Activated CD4-positive, alpha-beta memory T cell treated with anti-CD3 and anti-CD28 coated beads for 36 hours (primary cell): ENCODE measurements around the gene CCDC146. TPM values are rescaled to one million over a fixed set of nuclear protein-coding genes. Genes with fewer than 3 reads are reported as not detected.
"Not testable (repeated sequence)": the region's sequence is repeated elsewhere in the genome, so short reads cannot be mapped to it uniquely, and the experiment has no call there.

Experiments
- CTCF ChIA-PET: fragments of 350-600 bp; sonication (Branson Sonifier 250); formaldehyde crosslinking; loops from one replicate; lab custom pipeline; 2021; ENCODE audit warnings: antibody characterized with exemption, inconsistent platforms; lab: Charles Lee
- POLR2A ChIA-PET: fragments of 350-600 bp; sonication (Branson Sonifier 250); formaldehyde crosslinking; loops from one replicate; lab custom pipeline; 2021; ENCODE audit warnings: antibody characterized with exemption; lab: Charles Lee
- DNase-seq: peaks from one replicate; pipeline ENCODE4 v3.0.0-alpha.2; 2020
- H3K27ac Mint-ChIP-seq: one replicate; pipeline ENCODE4 v1.8.0; 2021; ENCODE audit warnings: mixed read lengths
- H3K27me3 Mint-ChIP-seq: one replicate; pipeline ENCODE4 v1.8.0; 2021; ENCODE audit warnings: mixed read lengths
- H3K36me3 Mint-ChIP-seq: one replicate; pipeline ENCODE4 v1.8.0; 2021; ENCODE audit warnings: mixed read lengths
- H3K4me1 Mint-ChIP-seq: one replicate; pipeline ENCODE4 v1.8.0; 2021; ENCODE audit warnings: low read depth, mixed read lengths
- H3K4me3 Mint-ChIP-seq: one replicate; pipeline ENCODE4 v1.8.0; 2021; ENCODE audit warnings: mild to moderate bottlenecking, mixed read lengths
- H3K9me3 Mint-ChIP-seq: one replicate; pipeline ENCODE4 v1.8.0; 2021; ENCODE audit warnings: mixed read lengths
- intact Hi-C: fragments of 100-400 bp; cut with micrococcal nuclease; formaldehyde crosslinking; loops from one replicate; pipeline ENCODE4 v1.15.1; 2023
- total RNA-seq, 2 experiments: library from RNA; stranded (reverse); gene quantifications; one replicate each; pipeline ENCODE4 v1.2.3, GENCODE V29; 2021

Gene CCDC146
- total RNA-seq, 2 experiments from 2014 or later, result 1.0 to 1.8 TPM

DNA sequence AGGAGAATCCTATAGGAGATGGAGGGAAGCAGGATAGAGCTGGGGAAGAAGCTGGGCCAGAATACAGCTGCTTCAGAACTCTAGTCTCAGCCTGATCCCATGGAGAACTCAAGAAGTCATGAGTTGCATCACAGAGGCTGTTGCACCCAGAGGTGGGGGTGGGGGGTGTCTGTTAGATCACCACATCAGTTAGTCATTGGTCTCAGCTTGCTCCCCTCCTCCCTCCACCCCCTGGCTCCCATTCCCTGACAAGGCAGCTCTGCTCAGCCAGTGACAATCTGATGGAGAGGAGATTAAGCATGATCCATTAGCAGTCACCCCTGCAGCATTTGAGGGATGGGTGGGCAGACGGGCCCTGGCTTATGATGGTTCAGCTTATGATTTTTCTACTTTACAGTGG, 135.6 kb downstream of the CCDC146 start:
- ChIA-PET CTCF (interaction anchor here (1.1 to 1.9 kb wide), 2 partner anchors 9 to 11 kb away, joined by 4 to 5 read pairs; no protein-coding TSS in a partner anchor), POLR2A (no interaction called here)
- intact Hi-C loops, result no loop called here
- H3K36me3 Mint-ChIP-seq, result no peaks in the 10 kb centered on the region
- no peaks in the 10 kb centered on the region for H3K27me3 Mint-ChIP-seq
- H3K4me3 Mint-ChIP-seq, result no peak overlapping the region
- no peaks in the 10 kb centered on the region for H3K9me3 Mint-ChIP-seq
- peak; percentile 9 for DNase-seq
- no peak overlapping the region for H3K27ac Mint-ChIP-seq
- H3K4me1 Mint-ChIP-seq, result no peaks in the 10 kb centered on the region

GRCh38 chr7:77258593-77258992, 136.2 kb downstream of the CCDC146 start:
- intact Hi-C loops, result no loop called here
- Mint-ChIP-seq H3K9me3 (no peaks in the 10 kb centered on the region), H3K27ac (no peak overlapping the region), H3K27me3 (no peaks in the 10 kb centered on the region), H3K4me1 (no peaks in the 10 kb centered on the region), H3K4me3 (no peak overlapping the region), H3K36me3 (no peaks in the 10 kb centered on the region)
- ChIA-PET CTCF (interaction anchor here (1.1 to 1.9 kb wide), 2 partner anchors 8 to 12 kb away, joined by 4 to 5 read pairs; no protein-coding TSS in a partner anchor), POLR2A (no interaction called here)
- no peak for DNase-seq

- Mint-ChIP-seq H3K27ac (no peak overlapping the region), H3K4me3 (no peak overlapping the region), H3K27me3 (no peaks in the 10 kb centered on the region), H3K9me3 (no peaks in the 10 kb centered on the region), H3K4me1 (peaks cover 12% of the 10 kb centered on the region), H3K36me3 (no peaks in the 10 kb centered on the region)
- intact Hi-C loops, result no loop called here
- ChIA-PET CTCF (no interaction called here), POLR2A (no interaction called here)
- DNase-seq, result no peak
Observed at GRCh38 chr7:77262316-77262715, 139.9 kb downstream of the CCDC146 start.

- H3K9me3 Mint-ChIP-seq, result no peaks in the 10 kb centered on the region
- ChIA-PET POLR2A (interaction anchor here (0.5 to 1.3 kb wide), 3 partner anchors 63 to 442 kb away, joined by 3 to 4 read pairs (median 3); no protein-coding TSS in a partner anchor), CTCF (interaction anchor here (1.4 to 2.0 kb wide), 2 partner anchors 63 to 66 kb away, joined by 3 to 8 read pairs; no protein-coding TSS in a partner anchor)
- H3K27me3 Mint-ChIP-seq, result peaks cover 4% of the 10 kb centered on the region
- intact Hi-C loops, result loop anchor here (1.0 to 5.0 kb wide), 7 partner anchors 65 to 198 kb away; partner anchors contain the start of gene CCDC146
- H3K36me3 Mint-ChIP-seq, result no peaks in the 10 kb centered on the region
- peaks cover 12% of the 10 kb centered on the region for H3K4me1 Mint-ChIP-seq
- DNase-seq, result peak; percentile 11
- no peak overlapping the region for H3K4me3 Mint-ChIP-seq
- no peak overlapping the region for H3K27ac Mint-ChIP-seq
Observed at GRCh38 chr7:77265666-77266065, 143.3 kb downstream of the CCDC146 start.

DNA sequence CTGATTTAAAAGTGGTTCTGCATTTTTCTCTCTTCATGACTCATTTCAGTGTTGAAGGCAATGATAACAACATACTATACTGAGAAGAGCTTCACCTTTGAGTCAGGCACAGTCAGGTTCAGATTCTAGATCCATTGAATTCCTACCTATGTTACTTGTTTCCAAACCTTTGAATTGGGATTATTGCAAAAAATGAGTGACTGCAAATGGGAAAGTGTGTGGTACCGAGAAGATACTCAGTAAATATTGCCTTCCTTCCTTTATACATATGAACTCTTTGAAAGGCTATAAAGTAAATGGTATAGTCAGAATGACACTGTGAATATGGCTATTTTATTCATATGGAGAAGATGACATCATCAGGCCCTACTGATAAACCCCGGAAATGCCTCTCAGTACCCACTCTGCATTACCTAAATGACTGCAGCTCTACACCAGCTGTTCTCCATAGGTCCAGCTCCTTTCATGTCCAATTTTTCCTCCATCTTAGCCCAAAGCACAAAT, 143.9 kb downstream of the CCDC146 start:
- peak overlapping the region; percentile 38 for H3K27ac Mint-ChIP-seq
- ChIA-PET POLR2A (interaction anchor here (0.9 to 1.3 kb wide), 3 partner anchors 10 to 66 kb away, joined by 3 to 4 read pairs (median 4); no protein-coding TSS in a partner anchor), CTCF (interaction anchor here (0.9 to 2.0 kb wide), 5 partner anchors 9 to 66 kb away, joined by 3 to 8 read pairs (median 3); no protein-coding TSS in a partner anchor)
- intact Hi-C loops, result loop anchor here (1.0 to 5.0 kb wide), 7 partner anchors 64 to 197 kb away; partner anchors contain the start of gene CCDC146
- peak; percentile 39 for DNase-seq
- no peaks in the 10 kb centered on the region for H3K9me3 Mint-ChIP-seq
- no peak overlapping the region for H3K4me3 Mint-ChIP-seq
- peaks cover 12% of the 10 kb centered on the region for H3K4me1 Mint-ChIP-seq
- H3K27me3 Mint-ChIP-seq, result peaks cover 4% of the 10 kb centered on the region
- no peaks in the 10 kb centered on the region for H3K36me3 Mint-ChIP-seq

- peaks cover 4% of the 10 kb centered on the region for H3K27me3 Mint-ChIP-seq
- no peak overlapping the region for H3K27ac Mint-ChIP-seq
- CTCF ChIA-PET, result interaction anchor here (1.7 kb wide), 1 partner anchor 62 kb away, joined by 5 read pairs; no protein-coding TSS in a partner anchor
- H3K9me3 Mint-ChIP-seq, result no peaks in the 10 kb centered on the region
- DNase-seq, result no peak
- intact Hi-C loops, result loop anchor here (5.0 kb wide), 1 partner anchor 112 kb away; no protein-coding TSS in a partner anchor
- H3K4me1 Mint-ChIP-seq, result peaks cover 12% of the 10 kb centered on the region
- H3K36me3 Mint-ChIP-seq, result peaks cover 3% of the 10 kb centered on the region
- POLR2A ChIA-PET, result no interaction called here
- H3K4me3 Mint-ChIP-seq, result no peak overlapping the region
Observed at GRCh38 chr7:77269360-77270093, 147.1 kb downstream of the CCDC146 start.

DNA sequence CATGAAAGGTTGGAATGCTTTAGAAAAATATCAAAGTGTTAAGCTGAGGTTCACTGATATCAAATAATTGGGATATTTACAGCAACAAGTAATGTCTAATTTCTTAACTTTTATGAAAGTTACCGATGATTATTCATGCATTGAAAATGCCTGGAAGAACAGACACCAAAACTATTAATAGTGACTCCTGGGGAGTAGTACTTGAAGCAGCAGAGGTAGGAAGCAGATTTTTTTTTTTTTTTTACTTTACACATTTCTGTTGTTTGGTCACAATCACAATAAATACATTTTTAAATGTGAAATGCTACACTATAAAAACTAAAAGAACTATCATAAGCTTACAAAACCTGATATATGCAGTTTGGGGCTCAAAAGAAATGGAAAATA, 147.7 kb downstream of the CCDC146 start:
- CTCF ChIA-PET, result interaction anchor here (0.6 to 1.7 kb wide), 4 partner anchors 15 to 197 kb away, joined by 3 to 5 read pairs (median 4); no protein-coding TSS in a partner anchor
- H3K9me3 Mint-ChIP-seq, result no peaks in the 10 kb centered on the region
- H3K27me3 Mint-ChIP-seq, result peaks cover 4% of the 10 kb centered on the region
- H3K4me3 Mint-ChIP-seq, result no peak overlapping the region
- DNase-seq, result no peak
- H3K27ac Mint-ChIP-seq, result no peak overlapping the region
- H3K4me1 Mint-ChIP-seq, result peaks cover 12% of the 10 kb centered on the region
- intact Hi-C loops, result no loop called here
- POLR2A ChIA-PET, result no interaction called here
- H3K36me3 Mint-ChIP-seq, result peaks cover 4% of the 10 kb centered on the region

GRCh38 chr7:77271766-77272165, 149.4 kb downstream of the CCDC146 start:
- H3K36me3 Mint-ChIP-seq, result peaks cover 4% of the 10 kb centered on the region
- peaks cover 4% of the 10 kb centered on the region for H3K27me3 Mint-ChIP-seq
- no peak for DNase-seq
- H3K9me3 Mint-ChIP-seq, result no peaks in the 10 kb centered on the region
- no peak overlapping the region for H3K27ac Mint-ChIP-seq
- no peak overlapping the region for H3K4me3 Mint-ChIP-seq
- CTCF ChIA-PET, result interaction anchor here (0.9 kb wide), 1 partner anchor 24 kb away, joined by 4 read pairs; no protein-coding TSS in a partner anchor
- POLR2A ChIA-PET, result no interaction called here
- intact Hi-C loops, result no loop called here
- H3K4me1 Mint-ChIP-seq, result peaks cover 3% of the 10 kb centered on the region

DNA sequence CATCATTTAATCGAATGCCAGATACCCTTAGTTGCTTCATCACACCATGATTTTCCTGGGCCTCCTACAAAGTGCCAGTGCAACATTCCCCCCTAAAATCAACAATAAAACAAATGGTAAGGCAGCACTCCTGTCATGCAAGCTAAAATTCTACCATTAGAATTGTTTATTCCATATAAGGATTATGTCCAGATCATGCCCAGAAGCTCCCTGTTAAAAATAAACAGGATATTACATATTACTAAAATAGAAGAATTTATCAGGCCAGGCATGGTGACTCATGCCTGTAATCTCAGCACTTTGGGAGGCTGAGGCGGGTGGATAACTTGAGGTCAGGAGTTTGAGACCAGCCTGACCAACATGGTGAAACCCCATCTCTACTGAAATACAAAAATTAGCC, 153.2 kb downstream of the CCDC146 start:
- DNase-seq, H3K4me3 Mint-ChIP-seq, CTCF ChIA-PET, intact Hi-C loops, H3K27me3 Mint-ChIP-seq, H3K4me1 Mint-ChIP-seq, H3K27ac Mint-ChIP-seq, H3K36me3 Mint-ChIP-seq, H3K9me3 Mint-ChIP-seq: not testable (repeated sequence)
- POLR2A ChIA-PET, result interaction anchor here (1.5 kb wide), 1 partner anchor 9 kb away, joined by 4 read pairs; no protein-coding TSS in a partner anchor

DNA sequence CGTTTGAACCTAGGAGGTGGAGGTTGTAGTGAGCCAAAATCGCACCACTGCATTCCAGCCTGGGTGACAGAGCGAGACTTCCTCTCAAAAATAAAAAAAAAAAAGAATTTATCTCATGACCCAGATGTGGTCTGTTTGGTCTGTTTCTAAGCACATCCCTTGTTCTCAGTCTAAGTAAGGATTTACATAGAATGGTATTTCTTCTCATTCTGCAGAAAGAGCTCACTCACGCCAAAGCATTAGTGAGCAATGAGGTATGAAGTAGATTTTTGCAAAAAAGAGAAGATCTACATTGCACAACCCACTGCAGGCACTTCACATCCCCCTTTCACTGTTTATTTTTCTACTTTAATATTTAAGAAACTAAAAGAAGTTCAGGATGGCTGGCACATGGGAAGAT, 153.7 kb downstream of the CCDC146 start:
- H3K27ac Mint-ChIP-seq, result no peak overlapping the region
- no peaks in the 10 kb centered on the region for H3K27me3 Mint-ChIP-seq
- peaks cover 3% of the 10 kb centered on the region for H3K4me1 Mint-ChIP-seq
- POLR2A ChIA-PET, result interaction anchor here (1.5 kb wide), 1 partner anchor 9 kb away, joined by 4 read pairs; no protein-coding TSS in a partner anchor
- peaks cover 4% of the 10 kb centered on the region for H3K36me3 Mint-ChIP-seq
- H3K4me3 Mint-ChIP-seq, result no peak overlapping the region
- CTCF ChIA-PET, result no interaction called here
- no peaks in the 10 kb centered on the region for H3K9me3 Mint-ChIP-seq
- intact Hi-C loops, result no loop called here
- DNase-seq, result no peak

DNA sequence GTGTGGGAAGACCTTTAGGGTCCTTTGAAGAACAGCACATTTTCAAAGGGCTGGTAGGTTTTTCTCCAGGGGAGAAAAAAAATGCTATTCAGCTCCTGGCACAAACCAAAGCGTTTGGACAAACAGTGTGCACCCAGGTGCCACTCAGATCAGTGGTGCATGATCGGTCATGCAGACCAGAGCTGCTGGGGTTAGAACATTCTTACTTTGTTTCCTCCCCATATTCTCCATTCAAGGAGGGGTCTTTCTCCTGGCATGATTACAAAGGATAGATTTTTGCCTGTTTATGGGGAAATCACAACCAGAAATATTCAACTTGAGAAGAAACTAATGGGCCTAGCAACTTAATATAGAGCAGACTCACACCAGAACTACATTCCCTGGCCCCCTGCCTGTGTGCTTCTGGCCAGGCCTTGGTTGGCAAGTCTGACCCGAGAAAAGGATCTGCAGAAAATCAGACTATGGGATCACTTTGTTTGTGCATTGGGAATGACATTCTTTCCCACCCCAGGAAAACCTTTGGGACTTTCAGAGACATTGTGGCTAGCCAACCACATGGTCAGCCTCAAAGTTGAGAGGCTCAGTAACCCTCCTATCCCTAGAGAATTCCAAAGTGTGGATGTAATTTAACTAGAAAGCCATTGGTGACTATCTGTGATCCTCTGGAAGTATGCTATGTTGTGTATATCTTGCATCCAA, 159.5 kb downstream of the CCDC146 start:
- intact Hi-C loops, result no loop called here
- Mint-ChIP-seq H3K27ac (no peak overlapping the region), H3K36me3 (peaks cover 7% of the 10 kb centered on the region), H3K4me3 (no peak overlapping the region), H3K9me3 (no peaks in the 10 kb centered on the region), H3K4me1 (no peaks in the 10 kb centered on the region), H3K27me3 (no peaks in the 10 kb centered on the region)
- ChIA-PET POLR2A (no interaction called here), CTCF (interaction anchor here (1.1 kb wide), 1 partner anchor 35 kb away, joined by 3 read pairs; no protein-coding TSS in a partner anchor)
- no peak for DNase-seq
